Keratinocyte (primary cell): Measurements from ENCODE around the gene TPM4.

ENCODE experiments used
- CTCF ChIP-seq, 3 experiments: IDR thresholded peaks in 1 of 3; conservative IDR thresholded peaks in 1 of 3; optimal IDR thresholded peaks in 1 of 3; 2 replicates in 2 of 3; 3 replicates in 1 of 3; pipeline versions ENCODE3 to v1.5.1; 2011; ENCODE audit warnings: low read length in 3 of 3, mild to moderate bottlenecking in 3 of 3, moderate library complexity in 2 of 3, control low read depth in 1 of 3, inconsistent platforms in 1 of 3; ENCODE audit not compliant: insufficient read depth in 2 of 3; ENCODE audit errors: extremely low read depth in 1 of 3
- EZH2 ChIP-seq: IDR thresholded peaks from one replicate; pipeline ENCODE4 v1.6.1; 2012; ENCODE audit warnings: inconsistent platforms, mild to moderate bottlenecking, low read length, moderate library complexity

GRCh38 chr19:16106121-16106520 is 29.8 kb downstream of the TPM4 start:
- TF ChIP-seq CTCF (optimal IDR thresholded peaks at IDR 0.05 in 1 of 3, IDR thresholded peaks at IDR 0.05 in 1 of 3, conservative IDR thresholded peaks at IDR 0.05 in 1 of 3; ENCODE audit: extremely low read depth in 1 of 3, insufficient read depth in 2 of 3, low read length in 3 of 3) (no peak), EZH2 (no peak)
